Epidermal melanocyte (primary cell): ENCODE data around the gene SERPINI2.

Experiments
- DNase-seq: peaks from one replicate; pipeline ENCODE4 v3.0.0; 2011; ENCODE audit warnings: low spot score; ENCODE audit not compliant: insufficient read length

Gene SERPINI2

GRCh38 chr3:167473863-167474262 is at the start of gene SERPINI2:
TSS of gene SERPINI2 (minus strand) at chr3:167474042. CDS start at chr3:167471834, 2,208 bp downstream.
- no peak for DNase-seq

- no peak for DNase-seq
Measured at GRCh38 chr3:167521006-167521355, 47.1 kb upstream of the SERPINI2 start.

GRCh38 chr3:167520266-167521005 is 46.6 kb upstream of the SERPINI2 start:
- DNase-seq, result no peak

- no peak for DNase-seq
Measured at GRCh38 chr3:167507954-167508353, 34.1 kb upstream of the SERPINI2 start.

GRCh38 chr3:167502401-167502800 is 28.6 kb upstream of the SERPINI2 start:
- no peak for DNase-seq

- no peak for DNase-seq
Measured at GRCh38 chr3:167501941-167502340, 28.1 kb upstream of the SERPINI2 start.

GRCh38 chr3:167497903-167498302 is 24.1 kb upstream of the SERPINI2 start:
- no peak for DNase-seq

GRCh38 chr3:167493244-167493643 is 19.4 kb upstream of the SERPINI2 start:
- no peak for DNase-seq

GRCh38 chr3:167491621-167492020 is 17.8 kb upstream of the SERPINI2 start:
- no peak for DNase-seq

- DNase-seq, result no peak
Measured at GRCh38 chr3:167489571-167489970, 15.7 kb upstream of the SERPINI2 start.

GRCh38 chr3:167487556-167487955 is 13.7 kb upstream of the SERPINI2 start:
- DNase-seq, result no peak

- no peak for DNase-seq
Measured at GRCh38 chr3:167484551-167484950, 10.7 kb upstream of the SERPINI2 start.

- DNase-seq, result no peak
Measured at GRCh38 chr3:167483708-167484475, 10.1 kb upstream of the SERPINI2 start.

GRCh38 chr3:167481164-167481563 is 7.3 kb upstream of the SERPINI2 start:
- DNase-seq, result no peak

- no peak for DNase-seq
Measured at GRCh38 chr3:167480748-167481147, 6.9 kb upstream of the SERPINI2 start.

GRCh38 chr3:167469381-167469780 is 4.5 kb downstream of the SERPINI2 start:
- no peak for DNase-seq

GRCh38 chr3:167467848-167468611 is 5.8 kb downstream of the SERPINI2 start:
- DNase-seq, result no peak

GRCh38 chr3:167466966-167467365 is 6.9 kb downstream of the SERPINI2 start:
- no peak for DNase-seq

- DNase-seq, result no peak
Measured at GRCh38 chr3:167456157-167456799, 17.6 kb downstream of the SERPINI2 start.

GRCh38 chr3:167453815-167454214 is 20.0 kb downstream of the SERPINI2 start:
- DNase-seq, result no peak

- DNase-seq, result no peak
Measured at GRCh38 chr3:167451282-167451681, 22.6 kb downstream of the SERPINI2 start.

- DNase-seq, result no peak
Measured at GRCh38 chr3:167450675-167451074, 23.2 kb downstream of the SERPINI2 start.
